HL-60 (cell line): Measurements from ENCODE around the gene CDC42BPG.

ENCODE experiments used
- DNase-seq, 2 experiments: peaks; one replicate each; pipeline ENCODE4 v3.0.0-alpha.2; 2010 to 2020; ENCODE audit warnings: low read depth in 1 of 2, low spot score in 1 of 2
- H3K27ac ChIP-seq: fragments of 250-450 bp; sonication (Bioruptor Pico); replicated peaks from 2 replicates; pipeline ENCODE4 v1.5.1; 2020; ENCODE audit warnings: mild to moderate bottlenecking, moderate library complexity
- H3K27me3 ChIP-seq: fragments of 250-450 bp; sonication (Bioruptor Pico); 2 replicates; pipeline ENCODE4 v1.5.1; 2021; ENCODE audit warnings: mild to moderate bottlenecking, moderate library complexity; ENCODE audit not compliant: insufficient read depth, poor library complexity, severe bottlenecking
- H3K4me3 ChIP-seq: replicated peaks from 2 replicates; pipeline ENCODE4 v1.5.1; 2011; ENCODE audit warnings: mild to moderate bottlenecking, control low read depth, low read length; ENCODE audit not compliant: insufficient read depth
- GABPA ChIP-seq: IDR thresholded peaks from 2 replicates; pipeline ENCODE4 v1.6.1; 2012; ENCODE audit warnings: low read depth
- POLR2AphosphoS5 ChIP-seq: IDR thresholded peaks from 2 replicates; pipeline ENCODE4 v1.6.1; 2012; ENCODE audit warnings: low read depth
- SPI1 ChIP-seq: IDR thresholded peaks from 2 replicates; pipeline ENCODE4 v1.6.1; 2012; ENCODE audit warnings: low read depth, mild to moderate bottlenecking, borderline replicate concordance
- TF ChIP-seq, protein P1 (sequence below): IDR thresholded peaks from 2 replicates; pipeline ENCODE4 v1.6.1; 2012; ENCODE audit warnings: low read depth; ENCODE audit not compliant: insufficient replicate concordance
- TF ChIP-seq, protein P2 (sequence below): IDR thresholded peaks from one replicate; pipeline ENCODE4 v1.5.1; 2011; ENCODE audit warnings: low read length, control low read depth, inconsistent platforms; ENCODE audit not compliant: insufficient read depth

CDC42BPG gene

DNA sequence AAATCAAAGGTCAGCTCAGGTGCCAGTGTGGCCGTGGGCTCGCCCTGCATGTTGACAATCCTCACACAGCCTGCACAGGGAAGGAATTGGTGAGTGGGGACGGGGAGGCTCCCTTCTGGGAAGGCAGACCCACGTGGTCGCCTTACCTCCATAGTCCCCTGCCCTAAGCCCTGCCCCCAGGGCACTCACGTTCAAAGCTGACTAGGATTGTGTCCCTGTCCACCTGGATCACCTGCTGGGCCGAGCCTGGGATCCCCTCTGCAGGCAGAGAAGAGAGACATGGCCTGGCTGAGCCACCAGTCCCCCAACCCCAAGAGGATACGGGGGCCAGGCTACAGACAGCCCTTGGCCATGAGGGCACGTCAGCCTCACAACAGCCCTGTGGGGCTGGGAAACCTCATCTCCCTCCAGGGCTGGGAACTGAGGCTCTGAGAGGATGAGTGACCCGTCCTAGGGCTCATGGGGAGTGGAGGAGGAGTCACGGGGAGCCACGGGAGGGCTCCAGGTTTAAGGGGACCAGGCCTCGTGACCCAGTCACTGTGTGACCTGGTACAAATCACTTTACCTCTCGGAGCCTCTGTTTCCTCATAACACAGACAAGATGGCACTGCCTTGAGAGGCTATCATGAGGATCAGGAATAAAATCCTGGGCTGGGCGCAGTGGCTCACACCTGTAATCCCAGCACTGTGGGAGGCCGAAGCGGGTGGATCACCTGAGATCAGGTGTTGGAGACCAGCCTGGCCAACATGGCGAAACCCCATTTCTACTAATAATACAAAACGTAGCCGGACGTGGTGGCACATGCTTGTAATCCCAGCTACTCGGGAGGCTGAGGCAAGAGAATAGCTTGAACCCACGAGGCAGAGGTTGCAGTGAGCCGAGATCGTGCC, 54.0 kb downstream of the CDC42BPG start:
- no peak for DNase-seq
- Histone ChIP-seq H3K27ac (no peak overlapping the region), H3K27me3 (no peaks in the 10 kb centered on the region), H3K4me3 (no peak overlapping the region)
- no peak for TF ChIP-seq GABPA
- TF ChIP-seq SPI1 = no peak
- no peak for TF ChIP-seq POLR2AphosphoS5
- TF ChIP-seq, protein P1, sequence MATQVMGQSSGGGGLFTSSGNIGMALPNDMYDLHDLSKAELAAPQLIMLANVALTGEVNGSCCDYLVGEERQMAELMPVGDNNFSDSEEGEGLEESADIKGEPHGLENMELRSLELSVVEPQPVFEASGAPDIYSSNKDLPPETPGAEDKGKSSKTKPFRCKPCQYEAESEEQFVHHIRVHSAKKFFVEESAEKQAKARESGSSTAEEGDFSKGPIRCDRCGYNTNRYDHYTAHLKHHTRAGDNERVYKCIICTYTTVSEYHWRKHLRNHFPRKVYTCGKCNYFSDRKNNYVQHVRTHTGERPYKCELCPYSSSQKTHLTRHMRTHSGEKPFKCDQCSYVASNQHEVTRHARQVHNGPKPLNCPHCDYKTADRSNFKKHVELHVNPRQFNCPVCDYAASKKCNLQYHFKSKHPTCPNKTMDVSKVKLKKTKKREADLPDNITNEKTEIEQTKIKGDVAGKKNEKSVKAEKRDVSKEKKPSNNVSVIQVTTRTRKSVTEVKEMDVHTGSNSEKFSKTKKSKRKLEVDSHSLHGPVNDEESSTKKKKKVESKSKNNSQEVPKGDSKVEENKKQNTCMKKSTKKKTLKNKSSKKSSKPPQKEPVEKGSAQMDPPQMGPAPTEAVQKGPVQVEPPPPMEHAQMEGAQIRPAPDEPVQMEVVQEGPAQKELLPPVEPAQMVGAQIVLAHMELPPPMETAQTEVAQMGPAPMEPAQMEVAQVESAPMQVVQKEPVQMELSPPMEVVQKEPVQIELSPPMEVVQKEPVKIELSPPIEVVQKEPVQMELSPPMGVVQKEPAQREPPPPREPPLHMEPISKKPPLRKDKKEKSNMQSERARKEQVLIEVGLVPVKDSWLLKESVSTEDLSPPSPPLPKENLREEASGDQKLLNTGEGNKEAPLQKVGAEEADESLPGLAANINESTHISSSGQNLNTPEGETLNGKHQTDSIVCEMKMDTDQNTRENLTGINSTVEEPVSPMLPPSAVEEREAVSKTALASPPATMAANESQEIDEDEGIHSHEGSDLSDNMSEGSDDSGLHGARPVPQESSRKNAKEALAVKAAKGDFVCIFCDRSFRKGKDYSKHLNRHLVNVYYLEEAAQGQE = no peak
- TF ChIP-seq, protein P2, sequence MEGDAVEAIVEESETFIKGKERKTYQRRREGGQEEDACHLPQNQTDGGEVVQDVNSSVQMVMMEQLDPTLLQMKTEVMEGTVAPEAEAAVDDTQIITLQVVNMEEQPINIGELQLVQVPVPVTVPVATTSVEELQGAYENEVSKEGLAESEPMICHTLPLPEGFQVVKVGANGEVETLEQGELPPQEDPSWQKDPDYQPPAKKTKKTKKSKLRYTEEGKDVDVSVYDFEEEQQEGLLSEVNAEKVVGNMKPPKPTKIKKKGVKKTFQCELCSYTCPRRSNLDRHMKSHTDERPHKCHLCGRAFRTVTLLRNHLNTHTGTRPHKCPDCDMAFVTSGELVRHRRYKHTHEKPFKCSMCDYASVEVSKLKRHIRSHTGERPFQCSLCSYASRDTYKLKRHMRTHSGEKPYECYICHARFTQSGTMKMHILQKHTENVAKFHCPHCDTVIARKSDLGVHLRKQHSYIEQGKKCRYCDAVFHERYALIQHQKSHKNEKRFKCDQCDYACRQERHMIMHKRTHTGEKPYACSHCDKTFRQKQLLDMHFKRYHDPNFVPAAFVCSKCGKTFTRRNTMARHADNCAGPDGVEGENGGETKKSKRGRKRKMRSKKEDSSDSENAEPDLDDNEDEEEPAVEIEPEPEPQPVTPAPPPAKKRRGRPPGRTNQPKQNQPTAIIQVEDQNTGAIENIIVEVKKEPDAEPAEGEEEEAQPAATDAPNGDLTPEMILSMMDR = no peak

DNA sequence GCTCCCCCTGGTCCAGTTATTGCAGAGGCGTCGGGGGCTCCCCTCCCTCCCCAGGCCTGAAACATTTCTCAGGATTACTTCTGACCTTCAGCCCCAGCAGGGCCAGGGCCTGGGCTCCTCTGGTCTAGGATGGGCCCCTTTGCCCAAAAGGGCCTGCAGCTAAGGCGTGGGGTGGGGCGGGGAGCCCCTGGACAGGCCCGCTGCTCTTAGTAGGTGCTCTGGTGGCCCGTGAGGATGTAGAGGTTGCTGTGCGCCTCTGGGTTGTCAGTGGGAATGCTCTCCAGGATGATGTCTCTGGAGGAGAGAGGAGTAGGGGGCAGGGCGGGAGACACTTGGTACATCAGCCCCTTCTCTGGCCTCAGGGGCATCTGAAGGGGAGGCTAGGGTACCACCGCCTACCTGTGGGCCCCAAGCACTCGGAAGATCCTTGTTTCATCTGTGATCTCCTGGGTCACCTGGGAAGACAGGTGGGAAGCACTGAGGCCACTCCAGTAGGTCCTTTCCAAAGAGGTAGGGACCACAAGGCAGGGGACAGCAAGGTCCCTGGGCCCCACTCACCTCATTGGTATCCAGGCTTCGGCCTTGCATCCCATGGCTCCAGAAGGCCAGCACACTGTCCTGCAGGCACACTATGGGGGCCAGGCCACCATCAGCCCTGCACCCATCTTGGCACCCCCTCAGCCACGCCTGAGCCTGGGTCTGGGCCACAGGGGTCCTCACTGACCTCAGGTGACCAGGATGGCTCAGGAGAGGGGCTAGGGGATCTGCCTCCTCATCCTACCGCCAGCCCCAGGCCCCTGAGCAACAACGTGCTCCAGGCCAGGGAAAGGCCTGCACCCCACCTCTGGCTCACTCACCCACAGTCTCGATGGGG, 54.9 kb downstream of the CDC42BPG start:
- DNase-seq = no peak
- TF ChIP-seq POLR2AphosphoS5 = no peak
- TF ChIP-seq SPI1 = no peak
- TF ChIP-seq, protein P1 = no peak
- H3K27me3 ChIP-seq = no peaks in the 10 kb centered on the region
- no peak overlapping the region for H3K4me3 ChIP-seq
- no peak overlapping the region for H3K27ac ChIP-seq

DNA sequence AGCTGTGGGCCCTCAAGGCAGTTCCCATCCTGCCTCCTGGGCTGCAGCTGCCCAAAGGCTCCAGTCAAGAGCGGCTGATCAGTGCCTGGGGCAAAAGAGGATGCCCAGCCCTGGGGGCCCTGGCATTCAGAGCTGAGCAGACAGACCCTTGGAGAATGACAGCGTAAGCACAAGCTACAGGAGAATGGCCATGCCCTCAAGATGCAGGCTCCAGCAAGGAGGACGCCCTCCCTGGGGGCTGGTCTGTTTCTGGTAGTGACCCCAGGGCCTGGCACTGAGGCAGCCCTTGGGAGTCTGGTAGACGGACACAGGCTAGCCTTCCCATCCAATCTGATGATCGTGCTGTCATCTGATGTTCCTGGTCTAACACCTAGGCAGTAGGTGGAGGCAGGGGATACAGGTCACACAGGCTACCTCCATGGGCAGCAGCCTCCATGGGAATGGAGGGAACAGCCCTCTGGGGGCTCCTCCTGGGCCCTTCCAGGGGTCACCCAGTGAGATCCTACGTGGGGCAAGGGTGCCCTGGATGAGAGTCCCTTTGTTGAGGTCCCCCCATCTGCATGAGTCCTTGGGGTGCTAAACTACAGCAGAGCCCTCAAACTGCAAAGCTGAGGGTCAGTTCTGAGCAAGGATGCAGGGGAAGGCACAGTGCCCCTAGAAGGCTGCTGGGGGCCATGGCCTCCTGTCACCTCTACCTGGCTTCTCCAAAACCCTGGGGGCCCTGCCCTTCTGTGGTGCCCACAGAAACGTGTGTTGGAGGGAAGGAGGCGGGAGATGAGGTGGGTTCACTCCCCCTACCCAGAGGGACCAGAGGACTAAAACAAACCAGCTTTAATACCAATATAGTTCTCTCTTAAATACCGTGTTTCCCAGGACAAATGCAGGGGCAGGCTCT, 55.9 kb downstream of the CDC42BPG start:
- H3K27me3 ChIP-seq = no peaks in the 10 kb centered on the region
- H3K4me3 ChIP-seq = no peak overlapping the region
- H3K27ac ChIP-seq = no peak overlapping the region
- TF ChIP-seq, protein P2 = no peak
- TF ChIP-seq POLR2AphosphoS5 (no peak), SPI1 (no peak), GABPA (no peak)
- TF ChIP-seq, protein P1 = no peak
- no peak for DNase-seq
